Measurements from ENCODE around the gene LAD1.

LAD1 gene, protein sequence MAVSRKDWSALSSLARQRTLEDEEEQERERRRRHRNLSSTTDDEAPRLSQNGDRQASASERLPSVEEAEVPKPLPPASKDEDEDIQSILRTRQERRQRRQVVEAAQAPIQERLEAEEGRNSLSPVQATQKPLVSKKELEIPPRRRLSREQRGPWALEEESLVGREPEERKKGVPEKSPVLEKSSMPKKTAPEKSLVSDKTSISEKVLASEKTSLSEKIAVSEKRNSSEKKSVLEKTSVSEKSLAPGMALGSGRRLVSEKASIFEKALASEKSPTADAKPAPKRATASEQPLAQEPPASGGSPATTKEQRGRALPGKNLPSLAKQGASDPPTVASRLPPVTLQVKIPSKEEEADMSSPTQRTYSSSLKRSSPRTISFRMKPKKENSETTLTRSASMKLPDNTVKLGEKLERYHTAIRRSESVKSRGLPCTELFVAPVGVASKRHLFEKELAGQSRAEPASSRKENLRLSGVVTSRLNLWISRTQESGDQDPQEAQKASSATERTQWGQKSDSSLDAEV

DNA sequence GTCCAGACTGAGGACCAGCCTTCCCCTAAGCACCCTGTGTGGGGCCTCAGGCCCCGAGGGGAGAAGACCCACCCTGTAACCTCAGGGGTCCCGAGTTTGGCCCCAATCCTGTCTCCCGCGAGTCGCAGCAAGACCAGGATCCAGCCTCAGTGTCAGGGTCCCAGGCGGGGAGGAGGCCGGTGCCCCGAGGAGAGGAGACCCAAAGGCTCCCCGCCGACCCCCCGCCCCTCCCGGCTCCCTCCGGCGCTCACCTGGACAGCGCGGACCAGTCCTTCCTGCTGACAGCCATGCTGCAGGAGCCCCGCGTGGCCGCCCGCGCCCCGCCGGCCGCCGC lies at the start of gene LAD1:
TSS of gene LAD1 (minus strand) at position 307 of the 334 bp plus-strand sequence. CDS start at position 289, 18 bp downstream.
- DNase-seq = no peak

DNA sequence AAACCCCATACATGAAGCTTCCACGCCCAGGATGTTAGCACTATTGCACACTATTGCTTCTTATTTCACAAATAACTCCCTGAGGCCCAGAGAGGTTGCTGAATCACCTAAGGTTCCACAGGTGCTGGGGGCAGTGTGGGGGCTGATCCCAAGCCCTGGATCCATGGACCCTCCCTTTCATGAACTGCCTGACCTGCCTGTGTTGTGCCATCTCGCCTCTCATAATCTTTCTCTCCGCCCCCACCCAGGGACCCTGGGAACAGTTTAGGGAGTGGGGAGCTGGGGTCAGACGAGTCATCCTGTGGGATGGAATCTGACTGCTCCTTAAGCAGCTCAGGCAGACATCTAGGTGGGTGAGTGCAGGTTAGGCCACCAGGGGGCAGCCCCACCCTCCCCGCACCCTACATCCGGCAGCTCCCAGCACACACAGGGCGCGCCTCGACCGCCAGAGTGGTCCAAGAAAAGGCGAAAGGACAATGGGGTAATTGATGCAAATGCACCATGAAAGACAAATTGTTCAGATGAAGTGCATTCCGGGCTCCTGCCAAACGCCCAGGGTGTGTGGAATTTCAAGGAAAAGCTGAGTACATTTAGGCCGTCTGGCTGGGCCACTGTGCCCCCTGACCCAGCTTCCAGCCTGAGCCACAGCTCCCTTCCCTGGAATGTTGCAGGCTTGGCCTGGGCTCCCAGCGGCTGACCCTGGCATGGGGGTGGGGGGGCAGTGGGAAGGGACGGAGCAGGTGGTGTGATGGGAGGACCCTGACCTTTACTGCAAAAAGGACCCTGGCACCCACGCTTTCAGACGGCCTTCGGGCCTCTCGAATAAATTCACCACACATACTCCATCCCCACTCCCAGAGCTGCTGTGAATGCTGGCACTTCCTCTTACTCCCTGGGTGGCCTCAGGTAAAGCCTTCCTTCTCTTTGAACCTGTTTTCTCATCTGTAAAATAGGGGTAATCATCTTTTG lies 49.1 kb upstream of the LAD1 start:
- peak; percentile 71 for DNase-seq

DNA sequence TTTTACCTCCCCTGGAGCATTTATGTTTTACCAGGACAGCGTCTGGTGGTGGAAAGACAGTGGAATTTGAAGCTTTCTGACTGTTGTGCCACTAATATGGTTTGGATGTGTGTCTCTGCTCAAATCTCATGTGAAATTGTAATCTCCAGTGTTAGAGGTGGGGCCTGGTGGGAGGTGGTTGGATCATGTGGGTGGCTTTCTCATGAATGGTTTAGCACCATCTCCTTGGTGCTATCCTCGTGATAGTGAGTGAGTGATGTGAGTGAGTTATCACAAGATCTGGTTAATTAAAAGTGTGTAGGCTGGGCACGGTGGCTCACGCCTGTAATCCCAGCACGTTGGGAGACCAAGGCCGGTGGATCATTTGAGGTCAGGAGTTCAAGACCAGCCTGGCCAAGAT lies 46.2 kb upstream of the LAD1 start:
- DNase-seq = no peak

DNA sequence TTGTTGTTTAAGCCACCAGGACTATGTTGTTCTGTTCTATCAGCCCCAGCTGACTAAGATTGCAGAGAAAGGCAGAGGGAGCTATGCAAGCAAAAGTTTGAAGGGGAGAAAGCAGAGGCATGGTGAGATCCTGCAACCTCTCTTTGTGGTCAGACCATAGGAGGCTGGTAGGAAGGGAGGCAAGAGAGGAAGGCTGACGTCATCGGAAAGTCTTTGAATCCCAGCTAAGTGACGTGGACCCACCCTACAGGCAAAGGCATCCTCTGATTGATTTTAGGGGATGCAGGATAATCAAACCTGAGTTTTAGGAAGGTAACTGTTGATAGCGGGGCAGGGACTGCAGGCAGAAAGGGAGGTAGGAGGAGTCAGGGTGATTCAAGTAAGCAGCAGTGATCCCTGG lies 45.7 kb upstream of the LAD1 start:
- no peak for DNase-seq

DNA sequence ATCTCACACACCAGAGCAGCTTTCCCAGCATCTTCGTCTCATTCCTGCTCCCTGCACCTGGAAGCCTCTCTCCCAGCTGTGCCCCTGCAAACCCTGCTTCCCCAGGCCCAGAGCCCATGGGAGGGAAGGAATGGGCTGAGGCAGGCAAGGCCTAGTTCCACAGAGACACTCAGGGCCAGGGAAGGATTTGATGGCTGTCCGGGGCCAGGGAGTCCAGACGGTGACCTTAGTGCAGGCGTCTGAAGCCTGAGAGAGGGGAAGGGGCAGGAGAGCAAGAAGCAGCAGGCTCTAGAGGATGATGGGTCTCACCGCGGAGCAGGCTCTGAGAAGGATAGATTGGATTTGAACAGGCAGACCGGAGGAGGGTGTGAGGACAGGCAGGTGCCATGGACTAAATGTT lies 44.6 kb upstream of the LAD1 start:
- no peak for DNase-seq

DNA sequence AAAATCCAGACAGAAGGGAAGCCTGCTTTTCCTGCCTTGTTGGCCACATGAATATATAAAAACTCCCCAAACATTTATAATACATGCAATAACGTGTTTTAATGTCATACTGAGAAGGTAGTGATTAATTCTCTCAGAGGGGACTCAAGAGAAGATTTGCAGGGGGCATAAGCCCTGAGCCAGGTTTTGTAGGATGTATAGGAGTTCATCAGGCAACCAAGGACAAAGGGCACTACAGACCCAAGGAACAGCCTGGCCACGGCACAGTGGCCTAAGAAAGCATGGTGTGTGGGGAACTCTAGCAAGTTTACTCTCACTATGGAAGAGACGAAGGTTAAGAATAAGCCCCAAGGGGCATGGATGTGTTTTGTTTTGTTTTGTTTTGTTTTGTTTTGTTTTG lies 37.8 kb upstream of the LAD1 start:
- no peak for DNase-seq

DNA sequence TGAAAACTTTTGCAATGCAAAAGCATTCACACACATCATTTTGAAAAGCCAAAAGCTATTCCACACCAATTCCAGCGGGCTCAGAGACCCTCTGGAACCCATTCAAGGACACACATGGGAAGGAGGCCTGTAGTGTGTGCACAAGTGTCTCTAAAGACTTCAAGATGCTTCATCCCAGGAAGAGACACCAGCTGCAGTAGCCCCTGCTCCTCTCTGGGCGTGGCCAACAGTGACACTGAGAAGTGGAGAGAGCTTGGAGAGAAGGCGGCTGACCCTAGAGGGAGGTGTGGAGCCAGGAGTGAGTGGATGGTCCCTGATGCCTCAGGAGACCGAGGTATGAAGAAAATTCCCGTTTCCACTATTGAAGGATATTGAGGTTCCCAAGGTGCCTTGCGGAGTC lies 37.3 kb upstream of the LAD1 start:
- peak; percentile 68 for DNase-seq

DNA sequence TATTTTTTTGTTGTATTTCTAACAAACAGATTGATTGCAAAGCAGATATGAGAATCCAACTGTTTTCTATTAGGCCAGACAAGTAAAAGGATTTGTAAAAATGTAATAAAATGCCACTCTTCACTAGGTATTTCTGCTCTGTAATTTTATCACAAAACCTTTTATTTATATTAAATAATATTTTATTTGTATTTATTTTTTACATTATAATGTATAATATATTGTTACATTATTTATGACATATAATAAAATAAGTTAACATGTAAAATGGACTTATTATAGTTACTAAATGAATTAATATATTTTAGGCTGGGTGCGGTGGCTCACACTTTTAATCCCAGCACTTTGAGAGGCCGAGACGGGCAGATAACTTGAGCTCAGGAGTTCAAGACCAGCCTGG lies 35.1 kb upstream of the LAD1 start:
- no peak for DNase-seq

DNA sequence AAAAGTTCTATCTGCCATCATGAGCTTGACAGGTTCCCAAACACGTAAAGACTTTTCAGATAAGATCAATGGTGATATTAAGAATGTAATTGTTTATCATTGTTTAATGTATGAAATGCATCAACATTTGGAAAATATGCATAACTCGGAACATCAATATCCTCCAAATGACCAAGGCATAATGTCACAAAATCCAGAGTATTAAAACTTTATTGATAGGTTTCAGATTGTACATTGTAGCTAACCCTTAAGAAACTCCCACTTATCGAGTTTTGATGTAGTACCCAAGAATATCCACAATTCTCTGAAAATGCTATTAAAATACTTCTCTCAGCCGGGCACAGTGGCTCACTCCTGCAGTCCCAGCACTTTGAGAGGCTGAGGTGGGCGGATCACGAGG lies 34.5 kb upstream of the LAD1 start:
- no peak for DNase-seq

DNA sequence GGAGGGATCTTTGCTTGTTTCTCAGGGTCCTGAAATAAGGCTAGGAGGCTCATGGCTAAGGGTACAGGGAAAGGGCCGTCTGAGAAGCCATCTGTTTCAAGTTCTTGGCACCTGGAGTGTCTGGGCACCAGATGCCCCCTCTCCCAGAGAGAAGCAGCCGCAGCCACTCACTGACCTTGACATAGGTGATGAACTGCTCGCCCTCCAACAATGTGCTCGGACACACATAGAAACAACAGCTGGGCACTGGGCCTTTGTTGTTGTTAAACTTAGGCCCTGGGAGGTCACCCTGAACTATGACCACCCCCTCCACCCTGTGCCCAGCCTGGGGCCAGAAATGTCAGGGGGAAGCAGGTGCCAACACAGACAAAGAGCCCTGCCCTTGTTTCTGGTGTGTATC lies 31.7 kb upstream of the LAD1 start:
- peak; percentile 44 for DNase-seq

DNA sequence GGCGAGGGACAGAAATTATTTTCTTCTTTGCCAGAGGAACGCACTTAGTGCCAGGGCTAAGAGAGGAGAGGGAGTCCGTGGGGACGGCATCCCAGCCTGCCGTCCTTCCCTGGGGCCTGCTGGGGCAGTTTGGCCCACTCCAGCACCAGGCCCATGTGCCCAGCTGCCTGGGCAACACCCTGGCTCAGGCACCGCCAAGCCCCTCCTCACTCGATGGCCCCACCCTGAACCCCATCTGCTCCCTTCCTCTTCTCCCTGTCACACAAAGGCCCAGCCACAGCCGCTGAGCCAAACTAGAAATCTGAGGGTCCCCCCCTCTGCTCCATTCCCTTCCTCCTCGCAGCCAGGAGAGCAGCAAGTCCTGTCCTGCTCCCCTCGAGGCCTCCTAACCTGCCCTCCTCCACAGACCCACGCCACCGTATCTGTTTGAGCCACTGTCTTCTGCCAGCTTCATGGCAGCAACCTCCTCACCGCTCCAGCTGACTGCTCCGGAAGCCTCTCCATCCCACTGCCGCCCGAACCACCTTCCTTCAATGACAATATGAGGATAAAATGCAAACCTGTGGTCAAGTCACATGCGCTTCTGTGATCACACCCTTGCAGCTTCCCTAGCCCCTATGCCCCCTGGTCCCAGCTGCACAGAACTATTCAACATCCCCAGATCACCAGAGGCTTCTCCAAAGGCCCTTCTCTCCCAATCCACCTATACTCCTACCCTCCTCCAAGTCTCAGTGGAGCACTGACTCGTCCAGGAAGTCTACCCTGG lies 30.8 kb upstream of the LAD1 start:
- DNase-seq = no peak

DNA sequence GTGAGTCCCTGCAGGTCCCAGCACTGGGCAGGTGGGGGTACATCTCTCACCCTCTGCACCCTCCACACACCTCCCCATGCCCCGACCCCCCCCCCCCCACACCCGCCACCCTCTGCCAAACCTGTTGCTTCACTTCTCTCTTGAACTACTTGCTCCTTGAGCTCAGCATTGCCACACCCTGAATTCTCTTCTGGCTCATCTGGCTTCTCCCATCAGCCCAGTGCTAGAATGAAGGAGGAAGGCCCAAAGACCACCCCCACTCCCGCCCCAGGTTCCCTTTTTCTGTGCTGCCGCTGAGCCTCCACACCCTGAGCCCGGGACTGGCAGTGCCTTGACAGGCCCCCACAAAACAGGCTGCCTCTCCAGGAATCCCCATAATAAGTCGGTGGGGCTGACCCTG lies 28.8 kb upstream of the LAD1 start:
- no peak for DNase-seq

DNA sequence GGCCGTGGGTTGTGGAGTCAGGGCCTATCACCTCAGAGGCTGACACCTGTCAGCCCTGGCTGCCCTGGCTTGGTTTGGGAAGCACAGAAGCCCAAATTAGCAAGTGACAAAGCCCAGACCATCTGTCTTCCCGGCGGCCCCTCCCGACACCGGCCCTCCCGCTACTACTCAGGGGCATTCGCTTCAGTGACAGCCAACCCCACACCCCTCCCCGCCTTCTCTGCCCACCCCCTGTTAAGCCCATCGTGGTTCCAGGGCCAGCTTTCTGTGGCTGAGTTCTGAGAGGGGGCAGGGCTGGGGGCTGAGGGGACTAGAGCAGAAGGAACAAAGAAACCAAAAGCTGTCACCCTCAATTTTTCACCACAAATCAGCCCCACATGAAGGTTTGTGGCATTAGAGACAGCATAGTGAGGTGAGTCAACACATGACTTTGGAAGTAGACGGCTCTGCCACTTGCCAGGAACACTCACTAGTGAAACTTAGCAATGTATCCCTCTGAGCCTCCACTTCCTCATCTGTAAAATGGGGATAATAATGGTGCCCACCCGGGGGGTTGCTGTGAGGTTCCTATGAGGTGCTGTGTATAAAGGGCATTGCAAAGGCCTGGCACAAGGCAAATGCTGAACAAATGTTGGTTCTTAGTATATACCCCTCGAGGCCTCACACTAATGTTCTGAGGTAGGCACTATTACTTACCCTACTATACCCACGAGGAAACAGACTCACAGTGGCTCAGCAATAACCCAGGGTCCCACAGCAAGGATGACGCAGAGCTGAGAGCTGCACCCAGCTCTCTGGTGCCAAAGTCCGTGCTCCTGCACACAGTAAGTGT lies 27.6 kb upstream of the LAD1 start:
- peak; percentile 42 for DNase-seq

DNA sequence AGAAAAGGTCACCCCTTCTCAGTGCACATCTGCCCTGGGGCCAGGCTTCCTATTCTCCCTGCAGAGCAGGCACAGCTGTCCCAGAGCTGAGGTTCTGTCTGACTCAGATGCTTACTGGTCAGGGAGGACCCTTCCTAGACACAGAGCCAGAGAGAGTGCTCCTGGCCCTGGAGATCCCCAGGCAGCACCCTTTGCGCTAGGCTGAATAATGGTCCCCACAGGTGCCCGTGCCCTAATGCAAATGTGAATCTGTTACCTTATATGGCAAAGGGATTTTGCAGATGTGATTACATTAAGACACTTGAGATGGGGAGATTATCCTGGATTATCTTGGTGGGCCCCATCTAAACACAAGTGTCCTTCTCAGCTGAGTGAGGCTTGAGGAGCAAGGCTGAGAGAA lies 25.0 kb upstream of the LAD1 start:
- no peak for DNase-seq

DNA sequence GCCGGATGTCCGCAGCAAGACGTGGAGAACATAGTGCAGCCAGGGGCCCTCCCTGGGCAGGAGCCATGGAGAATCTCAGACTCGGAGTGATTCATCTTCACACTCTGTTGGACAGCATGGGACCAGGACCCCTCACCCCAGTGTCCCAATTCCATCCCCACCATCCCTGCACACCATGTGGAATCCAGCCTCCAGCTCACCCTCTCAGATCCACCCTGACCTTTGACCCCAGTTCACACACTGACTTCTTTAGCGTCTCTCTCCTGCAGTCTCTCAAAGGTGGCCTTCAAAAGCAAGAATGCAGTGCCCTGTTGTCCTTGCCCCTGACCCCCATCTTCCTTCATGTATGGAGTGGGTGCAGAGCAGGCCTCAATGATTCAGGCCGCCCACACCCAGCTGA lies 24.5 kb upstream of the LAD1 start:
- DNase-seq = no peak

DNA sequence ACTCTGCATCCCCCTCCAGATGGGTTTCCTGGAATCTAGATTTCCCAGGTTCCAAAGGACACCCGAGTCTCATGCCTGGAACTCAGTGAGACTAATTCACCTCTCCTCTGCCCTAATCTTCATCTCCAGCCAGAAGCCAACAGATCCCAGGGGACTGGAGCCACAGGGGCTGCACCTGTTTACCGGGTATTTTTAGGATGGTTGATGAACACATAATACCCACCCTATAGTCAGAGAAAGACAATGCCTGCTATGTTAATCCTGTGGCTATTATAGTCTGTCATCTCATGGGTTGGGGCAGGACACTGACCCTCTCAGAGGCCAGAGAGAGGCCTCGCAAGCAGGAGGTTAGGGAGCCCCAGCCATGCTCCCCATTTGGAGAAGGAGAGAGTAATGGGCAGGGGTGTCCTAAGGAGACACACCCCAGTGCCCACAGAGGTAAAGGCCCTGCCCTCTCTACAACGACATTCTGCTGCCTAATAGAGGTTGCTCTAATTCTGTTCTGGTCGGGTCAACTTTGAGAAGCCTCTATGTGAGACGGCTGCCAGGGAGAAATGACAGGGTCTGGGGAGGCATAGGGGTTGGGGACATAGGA lies 23.4 kb upstream of the LAD1 start:
- peak; percentile 31 for DNase-seq

DNA sequence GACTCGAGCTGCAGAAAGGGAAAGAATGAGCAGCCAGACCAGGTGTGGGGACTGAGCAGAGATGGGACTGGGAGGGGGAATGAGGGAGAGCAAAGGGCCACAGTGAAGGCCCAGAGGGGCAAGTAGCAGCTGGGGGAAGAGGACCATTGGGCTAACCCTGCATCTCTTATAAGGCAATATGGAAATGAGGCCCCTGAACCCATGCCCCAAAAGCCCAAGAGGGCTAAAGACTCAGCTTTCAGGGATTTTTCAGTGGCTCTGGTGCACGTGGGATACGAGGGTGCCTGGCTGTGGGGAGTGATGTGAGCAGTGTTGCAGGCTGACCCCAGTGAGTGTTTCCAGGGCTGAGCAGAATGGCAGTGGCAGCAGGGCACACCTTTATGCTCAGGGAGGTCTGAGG lies 22.9 kb upstream of the LAD1 start:
- no peak for DNase-seq

DNA sequence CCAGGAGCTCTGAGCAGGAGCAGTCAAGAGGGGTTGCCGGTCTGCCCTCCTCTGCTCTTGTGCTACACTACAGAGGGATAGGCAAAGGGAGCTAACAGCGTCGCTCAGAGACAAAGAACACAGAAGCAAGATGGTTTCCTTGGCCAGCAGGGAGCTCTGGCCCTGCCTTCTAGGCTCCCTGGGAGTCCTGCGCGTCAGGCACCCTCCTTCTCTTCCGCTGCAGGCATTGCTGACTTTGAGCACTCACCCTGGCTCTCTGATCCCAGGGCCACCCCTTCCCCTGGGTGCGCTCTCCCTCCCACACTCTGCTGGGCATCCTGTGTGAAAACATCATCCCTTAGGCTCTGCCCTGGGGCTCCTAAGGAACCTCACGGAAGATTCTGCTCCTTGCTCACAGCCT lies 21.9 kb upstream of the LAD1 start:
- no peak for DNase-seq

DNA sequence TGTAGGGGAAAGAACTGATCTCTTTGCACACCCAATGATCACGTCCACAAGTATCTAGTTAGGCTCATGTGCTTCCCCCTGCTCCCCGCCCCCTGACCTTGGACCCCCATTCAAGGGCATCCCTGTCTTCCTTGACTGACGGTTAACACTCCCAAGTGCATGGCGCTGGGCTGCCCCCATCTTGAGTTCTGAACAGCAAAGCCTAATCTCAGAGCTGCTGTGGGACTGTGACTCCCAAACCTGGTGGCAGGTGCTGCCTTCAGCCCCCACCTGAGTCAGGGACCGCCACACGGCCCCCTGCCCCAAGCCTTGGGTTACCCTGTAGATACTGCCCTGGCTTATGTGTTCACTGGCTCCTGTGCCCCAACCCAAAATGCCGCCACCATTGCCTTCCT lies 21.5 kb upstream of the LAD1 start:
- no peak for DNase-seq

DNA sequence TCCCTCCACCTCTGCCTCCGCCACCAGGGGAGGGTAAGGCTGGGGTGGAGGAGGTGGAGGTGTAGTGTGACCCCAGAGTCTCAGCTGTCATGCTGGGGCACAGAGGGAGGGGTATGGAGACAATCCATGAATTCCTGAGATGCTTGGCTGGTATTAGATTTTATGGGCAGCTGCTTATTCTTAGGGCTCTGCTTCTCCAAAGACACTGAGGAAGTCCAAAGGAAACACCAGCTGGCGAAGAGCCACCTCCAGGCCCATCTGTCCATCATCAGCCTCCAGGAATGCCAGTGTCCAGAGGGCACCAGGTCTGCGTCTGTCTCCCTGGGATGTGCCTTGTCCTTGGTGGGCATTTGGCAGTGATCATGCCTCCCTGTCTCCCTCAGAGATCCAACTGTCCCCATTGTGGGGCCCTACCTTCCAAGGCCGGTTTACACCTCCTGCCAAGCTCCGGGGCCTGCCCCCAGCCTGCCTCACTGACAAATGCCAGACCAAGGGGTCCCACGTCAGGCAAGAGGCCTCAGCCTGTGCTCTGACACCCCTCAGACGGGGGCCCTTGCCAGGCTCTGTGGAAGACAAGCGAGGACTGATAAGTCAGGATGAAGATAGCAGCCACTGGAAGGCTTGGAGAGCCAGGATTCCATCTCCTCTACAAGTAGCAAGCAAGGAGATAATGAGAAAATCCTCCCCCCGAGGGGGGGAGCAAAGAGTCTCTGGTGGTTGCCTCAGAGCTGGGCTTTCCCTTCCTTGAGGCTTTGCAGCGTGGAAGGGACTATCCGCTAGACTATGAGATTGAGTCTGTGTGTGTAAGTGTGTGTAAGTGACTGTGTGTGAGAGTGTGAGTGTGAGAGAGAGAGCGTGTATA lies 20.9 kb upstream of the LAD1 start:
- DNase-seq = no peak

DNA sequence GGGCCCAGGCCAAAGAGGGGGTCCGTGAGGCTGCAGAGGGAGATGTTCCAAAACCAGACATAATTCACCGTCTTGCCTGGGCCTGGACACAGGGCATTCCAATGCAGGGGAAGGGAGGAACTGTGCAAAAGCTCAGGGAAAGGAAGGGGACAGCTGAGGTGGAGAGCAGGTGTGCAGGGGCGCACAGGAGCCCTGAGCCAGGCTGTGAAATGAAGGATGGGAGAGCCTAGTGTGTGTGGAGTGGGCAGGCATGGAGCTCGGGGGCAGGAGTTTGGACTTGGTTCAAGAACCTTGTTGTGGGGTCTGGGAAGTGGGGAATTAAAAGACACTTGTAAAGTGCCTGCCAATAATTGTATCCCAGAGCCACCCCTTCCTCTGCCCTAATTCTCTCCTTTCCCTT lies 20.1 kb upstream of the LAD1 start:
- no peak for DNase-seq

Measured in NCI-H69 (cell line).